Mononuclear cell (primary cell): ENCODE results near the gene PACC1. TPM values are rescaled to one million over a fixed set of nuclear protein-coding genes. Genes with fewer than 3 reads are reported as not detected.
"Not testable (repeated sequence)": the region's sequence is repeated elsewhere in the genome, so short reads cannot be mapped to it uniquely, and the experiment has no call there.

Experiments
- H3K27me3 ChIP-seq: 2 replicates; pipeline ENCODE4 v1.6.0; 2011; ENCODE audit warnings: low read length, control low read depth; ENCODE audit not compliant: insufficient read depth
- H3K4me1 ChIP-seq: 2 replicates; pipeline ENCODE4 v1.5.1; 2011; ENCODE audit warnings: mild to moderate bottlenecking, low read length, control low read depth; ENCODE audit not compliant: insufficient read depth
- H3K4me3 ChIP-seq: 2 replicates; pipeline ENCODE4 v1.5.1; 2011; ENCODE audit warnings: mild to moderate bottlenecking, low read length, moderate library complexity
- H3K9me3 ChIP-seq: 2 replicates; pipeline ENCODE4 v1.5.1; 2011; ENCODE audit warnings: low read depth, mild to moderate bottlenecking, control low read depth, low read length
- total RNA-seq: library from RNA; depleted of rRNA; stranded (reverse); fragments of >200 nt; gene quantifications from one replicate; pipeline ENCODE4 v1.2.3, GENCODE V29; 2012

Gene PACC1
- total RNA-seq, 1 donor, result 6.4 TPM

DNA sequence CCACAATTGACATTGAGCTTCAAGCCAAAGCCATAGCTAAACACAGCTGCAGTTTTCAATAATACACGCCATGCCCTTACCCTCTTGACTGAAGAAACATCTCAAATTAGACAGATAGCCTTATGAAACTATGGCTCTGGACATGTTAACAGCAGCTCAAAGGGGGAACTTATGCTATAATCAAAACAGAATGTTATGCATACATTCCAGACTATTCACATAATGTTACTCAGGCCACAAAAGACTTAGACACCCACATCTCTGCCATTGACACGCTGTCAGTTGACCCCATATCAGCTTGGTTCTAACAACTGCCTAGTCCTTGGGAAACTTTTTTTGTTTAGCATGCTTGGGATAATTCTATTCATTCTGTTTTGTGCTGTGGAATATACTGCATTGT is 15.7 kb upstream of the PACC1 start:
- peaks cover 14% of the 10 kb centered on the region for H3K4me1 ChIP-seq
- no peaks in the 10 kb centered on the region for H3K27me3 ChIP-seq
- H3K9me3 ChIP-seq, result no peaks in the 10 kb centered on the region
- H3K4me3 ChIP-seq, result no peak overlapping the region

GRCh38 chr1:212428496-212428895 is 13.8 kb upstream of the PACC1 start:
- Histone ChIP-seq H3K9me3 (no peaks in the 10 kb centered on the region), H3K4me1 (peaks cover 11% of the 10 kb centered on the region), H3K27me3 (peaks cover under 1% of the 10 kb centered on the region), H3K4me3 (no peak overlapping the region)

DNA sequence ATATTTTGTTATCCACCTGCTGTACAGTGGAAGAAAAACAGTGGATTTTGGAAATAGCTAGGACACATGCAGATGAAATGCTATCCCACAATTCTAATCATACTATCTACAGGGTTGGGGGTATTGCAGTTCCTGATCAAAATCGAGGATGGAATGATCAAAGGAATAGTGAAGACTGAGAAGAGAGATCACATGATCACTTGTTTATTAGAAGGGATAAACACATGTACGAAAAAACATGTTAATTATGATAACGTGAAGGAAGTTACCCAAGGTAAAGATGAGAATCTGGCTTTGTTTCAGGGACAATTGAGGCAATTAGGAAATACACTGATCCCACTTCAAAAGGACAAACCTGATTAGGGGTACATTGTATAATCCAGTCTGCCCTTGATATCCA is 9.2 kb upstream of the PACC1 start:
- H3K9me3 ChIP-seq, result no peaks in the 10 kb centered on the region
- peaks cover 2% of the 10 kb centered on the region for H3K27me3 ChIP-seq
- no peak overlapping the region for H3K4me3 ChIP-seq
- no peaks in the 10 kb centered on the region for H3K4me1 ChIP-seq

GRCh38 chr1:212421165-212421564 is 6.5 kb upstream of the PACC1 start:
- Histone ChIP-seq H3K4me3 (no peak overlapping the region), H3K27me3 (peaks cover 2% of the 10 kb centered on the region), H3K9me3 (no peaks in the 10 kb centered on the region), H3K4me1 (no peaks in the 10 kb centered on the region)

DNA sequence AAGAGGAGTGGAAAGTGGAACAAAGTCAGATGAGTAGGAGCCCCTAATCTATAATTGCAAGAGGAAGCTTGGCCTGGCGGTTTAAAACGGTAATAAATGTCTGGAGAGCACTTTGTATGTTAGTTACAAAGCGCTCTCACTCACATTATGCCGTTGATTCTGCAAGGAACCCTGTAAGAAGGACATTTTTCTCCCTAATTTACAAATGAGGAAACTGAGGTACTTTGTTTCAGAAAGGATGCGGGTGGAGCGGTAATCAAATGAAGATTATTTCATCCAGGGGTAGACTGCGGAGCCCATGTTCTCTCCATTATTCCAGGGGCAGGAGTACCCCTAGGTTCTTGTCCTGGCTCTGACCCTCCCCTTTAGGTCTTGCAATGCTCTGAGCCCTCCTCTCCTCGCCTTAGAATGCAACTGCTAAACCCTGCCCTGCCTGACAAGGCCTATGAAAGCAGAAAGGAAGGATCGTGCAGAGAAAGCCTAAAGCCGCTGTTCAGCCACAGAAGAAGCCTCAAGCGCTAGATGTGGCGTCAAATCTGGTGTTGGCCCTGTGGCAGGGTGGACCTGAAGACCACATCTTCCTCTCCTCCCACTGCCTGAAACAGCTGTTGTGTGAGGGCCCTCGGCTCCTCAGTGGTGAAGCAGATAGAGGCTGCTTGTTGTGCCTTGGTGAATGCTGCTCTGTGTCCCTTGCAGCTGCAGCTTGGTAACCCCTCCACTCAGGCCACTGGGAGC is 588 bp upstream of the PACC1 start:
- Histone ChIP-seq H3K4me1 (peaks cover 46% of the 10 kb centered on the region), H3K4me3 (peak overlapping the region; percentile 81), H3K27me3 (no peaks in the 10 kb centered on the region), H3K9me3 (no peaks in the 10 kb centered on the region)

GRCh38 chr1:212413902-212414327 is 771 bp downstream of the PACC1 start:
- Histone ChIP-seq H3K9me3 (no peaks in the 10 kb centered on the region), H3K27me3 (no peaks in the 10 kb centered on the region), H3K4me1 (peaks cover 46% of the 10 kb centered on the region), H3K4me3 (peak overlapping the region; percentile 81)

DNA sequence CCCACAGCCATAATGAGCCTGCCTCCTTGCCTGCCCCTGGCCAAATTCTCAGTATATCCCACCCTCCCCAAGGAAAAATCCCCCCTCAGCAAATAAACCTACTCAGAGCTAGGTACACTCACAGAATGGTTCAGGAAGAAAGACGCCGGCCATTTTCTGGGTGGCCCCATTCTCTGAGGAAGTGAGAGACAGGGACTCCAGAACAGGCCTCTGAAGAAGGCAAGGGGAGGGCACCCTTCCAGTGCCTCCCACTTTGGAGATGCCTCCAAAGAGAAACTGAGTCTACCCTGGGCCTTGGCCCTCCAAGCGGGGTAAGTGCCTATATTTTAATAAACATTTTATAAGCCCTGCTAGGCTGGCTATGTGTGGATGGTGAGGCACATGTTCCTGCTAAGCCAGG is 2.3 kb downstream of the PACC1 start:
- Histone ChIP-seq H3K4me3 (no peak overlapping the region), H3K4me1 (peaks cover 46% of the 10 kb centered on the region), H3K9me3 (no peaks in the 10 kb centered on the region), H3K27me3 (no peaks in the 10 kb centered on the region)

DNA sequence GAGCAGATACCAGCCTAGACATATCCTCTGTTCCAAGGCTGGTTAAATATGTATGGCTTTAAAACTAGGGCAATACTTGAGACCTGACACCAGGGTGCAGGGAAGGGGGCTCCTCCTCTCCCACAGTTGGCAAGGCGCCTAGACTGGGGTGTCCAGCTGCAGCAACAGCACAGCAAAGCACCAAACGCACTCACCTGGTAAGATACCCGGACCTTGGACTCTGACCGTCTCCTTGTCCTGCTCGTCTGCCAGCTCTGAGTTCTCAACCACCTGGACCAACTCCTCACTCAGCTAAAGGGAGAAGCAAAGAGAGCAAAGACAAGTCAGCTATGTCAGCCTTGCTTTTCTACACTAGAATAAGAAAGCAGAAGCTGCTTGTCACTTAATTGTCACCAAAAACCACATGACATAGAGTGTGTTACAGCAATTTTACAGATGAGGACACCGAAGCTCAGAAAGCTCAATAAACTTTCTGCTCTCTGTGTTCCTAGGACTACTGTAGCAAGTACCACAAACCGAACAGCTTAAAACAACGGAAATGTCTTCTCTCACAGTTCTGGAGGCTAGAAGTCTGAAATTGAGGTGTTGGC is 4.4 kb downstream of the PACC1 start:
- Histone ChIP-seq H3K4me1 (peaks cover 41% of the 10 kb centered on the region), H3K9me3 (no peaks in the 10 kb centered on the region)

GRCh38 chr1:212402666-212403321 is 11.9 kb downstream of the PACC1 start:
- Histone ChIP-seq H3K9me3 (no peaks in the 10 kb centered on the region), H3K4me1 (peaks cover 5% of the 10 kb centered on the region), H3K4me3 (no peak overlapping the region), H3K27me3 (no peaks in the 10 kb centered on the region)

More for the DNA sequence above, 4.4 kb downstream of the PACC1 start:
- no peaks in the 10 kb centered on the region for H3K27me3 ChIP-seq
- H3K4me3 ChIP-seq, result no peak overlapping the region

GRCh38 chr1:212401838-212402582 is 12.7 kb downstream of the PACC1 start:
- Histone ChIP-seq H3K4me1 (peaks cover 5% of the 10 kb centered on the region), H3K9me3 (peaks cover 7% of the 10 kb centered on the region), H3K4me3 (no peak overlapping the region), H3K27me3 (no peaks in the 10 kb centered on the region)

DNA sequence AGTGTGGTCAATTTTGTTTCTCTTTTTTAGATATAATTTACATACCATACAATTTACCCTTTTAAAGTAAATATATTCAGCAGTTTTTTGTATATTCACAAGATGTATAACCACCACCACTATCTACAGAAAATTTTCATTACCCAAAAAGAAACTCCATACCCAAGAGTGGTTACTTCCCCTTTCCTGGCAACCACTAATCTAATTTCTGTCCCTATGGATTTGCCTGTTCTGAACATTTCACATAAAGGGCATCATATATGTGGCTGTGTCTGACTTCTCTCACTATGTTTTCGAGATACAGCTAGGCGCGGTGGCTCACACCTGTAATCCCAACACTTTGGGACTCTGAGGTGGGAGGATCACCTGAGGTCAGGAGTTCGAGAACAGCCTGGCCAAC is 13.6 kb downstream of the PACC1 start:
- Histone ChIP-seq H3K4me3 (no peak overlapping the region), H3K9me3 (peaks cover 12% of the 10 kb centered on the region), H3K4me1 (peaks cover 5% of the 10 kb centered on the region), H3K27me3 (no peaks in the 10 kb centered on the region)

DNA sequence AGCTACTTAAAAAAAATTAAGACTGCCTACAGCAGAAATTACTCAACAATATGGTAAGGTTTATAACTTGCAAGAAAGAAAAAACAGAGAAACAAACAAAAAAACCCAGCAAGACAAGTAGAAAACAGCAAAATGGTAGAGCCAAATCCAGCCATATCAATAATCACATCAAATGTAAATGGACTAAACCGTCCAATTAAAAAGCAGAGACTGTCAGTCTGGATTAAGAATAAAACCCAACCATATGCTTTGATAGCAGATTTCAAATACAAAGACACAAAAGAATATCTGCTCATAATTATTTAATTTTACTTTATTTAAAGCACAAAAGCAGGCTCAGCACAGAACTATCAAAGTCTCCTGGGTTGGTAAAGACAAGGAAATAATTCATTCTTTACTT is 17.5 kb downstream of the PACC1 start:
- Histone ChIP-seq H3K9me3 (peaks cover 12% of the 10 kb centered on the region), H3K4me3 (no peak overlapping the region), H3K4me1 (no peaks in the 10 kb centered on the region), H3K27me3 (no peaks in the 10 kb centered on the region)

DNA sequence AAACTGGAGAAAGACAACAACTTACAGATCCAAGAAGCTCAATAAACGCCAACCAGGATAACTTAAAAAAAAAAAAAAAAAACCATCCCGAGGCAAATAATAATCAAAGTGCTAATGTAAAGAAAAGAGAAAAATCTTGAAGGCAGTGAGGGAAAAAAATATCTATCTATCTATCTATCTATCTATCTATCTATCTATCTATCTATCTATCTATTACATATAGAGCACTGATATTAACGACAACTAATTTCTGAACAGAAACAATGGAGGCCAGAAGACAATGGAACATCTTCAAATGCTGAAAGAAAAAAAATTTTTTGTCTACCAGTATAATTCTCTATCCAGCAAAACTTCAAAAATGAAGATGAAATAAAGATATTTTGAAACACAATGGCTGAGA is 18.0 kb downstream of the PACC1 start:
- H3K4me3 ChIP-seq, result no peak overlapping the region
- H3K9me3 ChIP-seq, result peaks cover 12% of the 10 kb centered on the region
- no peaks in the 10 kb centered on the region for H3K27me3 ChIP-seq
- no peaks in the 10 kb centered on the region for H3K4me1 ChIP-seq

- not testable (repeated sequence) for H3K4me1 ChIP-seq, H3K27me3 ChIP-seq, H3K4me3 ChIP-seq
- peaks cover 12% of the 10 kb centered on the region for H3K9me3 ChIP-seq
These were observed 18.8 kb downstream of the PACC1 start for GRCh38 chr1:212395678-212396437.
